Thyroid gland (tissue), 4 donors: Measurements from ENCODE around the gene FAM241A.

Source experiments
- POLR2A ChIP-seq, 2 donors: fragments of 450-650 bp; IDR thresholded peaks; one replicate each; pipeline ENCODE4 v1.6.1; 2017; ENCODE audit warnings: antibody characterized with exemption in 2 of 2, mild to moderate bottlenecking in 2 of 2, moderate library complexity in 1 of 2
- TF ChIP-seq, protein P1 (sequence below), 6 experiments: fragments of 200-600 bp in 3 of 6; fragments of 450-650 bp in 3 of 6; sonication (generic) in 3 of 6; IDR thresholded peaks; one replicate each; pipeline ENCODE4 v1.5.1; 2016 to 2019; ENCODE audit warnings: antibody characterized with exemption in 6 of 6, mild to moderate bottlenecking in 2 of 6, inconsistent platforms in 1 of 6, moderate library complexity in 1 of 6

DNA sequence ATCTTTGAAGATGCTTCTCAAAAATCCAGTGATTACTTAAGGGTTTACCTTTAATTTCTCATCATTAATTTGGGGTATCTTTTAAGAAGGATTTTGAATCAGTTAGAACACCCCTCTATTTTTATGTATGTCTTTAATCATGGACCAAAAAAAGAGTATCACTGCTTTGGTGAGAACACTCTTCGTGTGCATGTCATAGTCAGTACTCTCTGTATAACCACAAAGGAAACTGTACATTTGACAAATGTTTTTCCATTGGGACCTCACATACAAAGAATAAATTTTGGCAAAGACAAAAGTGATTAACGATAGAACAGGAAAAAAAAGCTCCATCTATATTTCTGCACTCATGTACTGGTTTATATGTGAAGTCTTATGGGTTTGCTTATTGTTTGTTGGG is 31.3 kb downstream of the FAM241A start:
- TF ChIP-seq, protein P1, sequence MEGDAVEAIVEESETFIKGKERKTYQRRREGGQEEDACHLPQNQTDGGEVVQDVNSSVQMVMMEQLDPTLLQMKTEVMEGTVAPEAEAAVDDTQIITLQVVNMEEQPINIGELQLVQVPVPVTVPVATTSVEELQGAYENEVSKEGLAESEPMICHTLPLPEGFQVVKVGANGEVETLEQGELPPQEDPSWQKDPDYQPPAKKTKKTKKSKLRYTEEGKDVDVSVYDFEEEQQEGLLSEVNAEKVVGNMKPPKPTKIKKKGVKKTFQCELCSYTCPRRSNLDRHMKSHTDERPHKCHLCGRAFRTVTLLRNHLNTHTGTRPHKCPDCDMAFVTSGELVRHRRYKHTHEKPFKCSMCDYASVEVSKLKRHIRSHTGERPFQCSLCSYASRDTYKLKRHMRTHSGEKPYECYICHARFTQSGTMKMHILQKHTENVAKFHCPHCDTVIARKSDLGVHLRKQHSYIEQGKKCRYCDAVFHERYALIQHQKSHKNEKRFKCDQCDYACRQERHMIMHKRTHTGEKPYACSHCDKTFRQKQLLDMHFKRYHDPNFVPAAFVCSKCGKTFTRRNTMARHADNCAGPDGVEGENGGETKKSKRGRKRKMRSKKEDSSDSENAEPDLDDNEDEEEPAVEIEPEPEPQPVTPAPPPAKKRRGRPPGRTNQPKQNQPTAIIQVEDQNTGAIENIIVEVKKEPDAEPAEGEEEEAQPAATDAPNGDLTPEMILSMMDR (IDR thresholded peaks at IDR 0.05) = no peak
- TF ChIP-seq POLR2A (IDR thresholded peaks at IDR 0.05) = no peak
